Left ventricle myocardium inferior (tissue), 1 donor: ENCODE results near the gene PLBD2. TPM values are rescaled to one million over a fixed set of nuclear protein-coding genes. Genes with fewer than 3 reads are reported as not detected.

Experiments
- DNase-seq: peaks from one replicate; pipeline ENCODE4 v3.0.0-alpha.2; 2020
- H3K27ac ChIP-seq: fragments of 200-600 bp; replicated peaks from 2 replicates; pipeline ENCODE4 v1.8.0; 2021
- H3K27me3 ChIP-seq: fragments of 200-600 bp; 2 replicates; pipeline ENCODE4 v1.8.0; 2021; ENCODE audit warnings: low read depth
- H3K36me3 ChIP-seq: fragments of 200-600 bp; 2 replicates; pipeline ENCODE4 v1.8.0; 2021
- H3K4me1 ChIP-seq: fragments of 200-600 bp; 2 replicates; pipeline ENCODE4 v1.8.0; 2021
- H3K4me3 ChIP-seq: fragments of 200-600 bp; 2 replicates; pipeline ENCODE4 v1.8.0; 2021; ENCODE audit warnings: mild to moderate bottlenecking, moderate library complexity
- H3K9me3 ChIP-seq: fragments of 200-600 bp; replicated peaks from 2 replicates; pipeline ENCODE4 v1.8.0; 2021
- CTCF ChIP-seq: fragments of 200-600 bp; IDR thresholded peaks from 2 replicates; pipeline ENCODE4 v1.8.0; 2021; ENCODE audit warnings: antibody characterized with exemption, mild to moderate bottlenecking, borderline replicate concordance
- intact Hi-C: fragments of 100-400 bp; cut with micrococcal nuclease; formaldehyde crosslinking; loops from one replicate; pipeline ENCODE4 v1.11.0; 2022
- total RNA-seq: library from RNA; stranded (reverse); fragmentation: NEBNext Ultra II Directional; extraction: Animal tissue kit (Norgen Biotek cat#: 25700); gene quantifications from one replicate; pipeline ENCODE4 v1.2.1, GENCODE V29; 2021
- donor health status: DM: no; HTN: yes; CAD: no; lungs with severe emphysema.

PLBD2 gene
- total RNA-seq, 1 donor from 2014 or later, result 28.9 TPM

GRCh38 chr12:113359939-113360748 is 1.8 kb downstream of the PLBD2 start:
- Histone ChIP-seq H3K27ac (peak overlapping the region; percentile 86), H3K4me1 (peaks cover 34% of the 10 kb centered on the region), H3K36me3 (peaks cover 7% of the 10 kb centered on the region), H3K9me3 (no peaks in the 10 kb centered on the region), H3K4me3 (peak overlapping the region; percentile 91), H3K27me3 (no peaks in the 10 kb centered on the region)
- peak; percentile 23 for DNase-seq
- intact Hi-C loops, result no loop called here
- no peak for TF ChIP-seq CTCF

- peaks cover 13% of the 10 kb centered on the region for H3K36me3 ChIP-seq
- H3K27ac ChIP-seq, result peak overlapping the region; percentile 8
- H3K27me3 ChIP-seq, result no peaks in the 10 kb centered on the region
- TF ChIP-seq CTCF, result no peak
- H3K9me3 ChIP-seq, result no peaks in the 10 kb centered on the region
- no peak for DNase-seq
- no peak overlapping the region for H3K4me3 ChIP-seq
- peaks cover 46% of the 10 kb centered on the region for H3K4me1 ChIP-seq
- intact Hi-C loops, result no loop called here
These were observed 3.4 kb downstream of the PLBD2 start for GRCh38 chr12:113361574-113362370.

- intact Hi-C loops, result no loop called here
- TF ChIP-seq CTCF, result no peak
These were observed 6.3 kb downstream of the PLBD2 start for GRCh38 chr12:113364698-113365097.

GRCh38 chr12:113365639-113366395 is 7.4 kb downstream of the PLBD2 start:
- no peak for TF ChIP-seq CTCF
- Histone ChIP-seq H3K36me3 (peaks cover 17% of the 10 kb centered on the region), H3K9me3 (no peaks in the 10 kb centered on the region), H3K27ac (peak overlapping the region; percentile 71), H3K4me1 (peaks cover 36% of the 10 kb centered on the region), H3K27me3 (no peaks in the 10 kb centered on the region), H3K4me3 (no peak overlapping the region)
- intact Hi-C loops, result no loop called here
- DNase-seq, result no peak

More at GRCh38 chr12:113364698-113365097, 6.3 kb downstream of the PLBD2 start:
- no peaks in the 10 kb centered on the region for H3K27me3 ChIP-seq
- peak overlapping the region; percentile 71 for H3K27ac ChIP-seq
- no peak for DNase-seq
- no peak overlapping the region for H3K4me3 ChIP-seq
- H3K36me3 ChIP-seq, result peaks cover 13% of the 10 kb centered on the region
- H3K9me3 ChIP-seq, result no peaks in the 10 kb centered on the region
- peaks cover 45% of the 10 kb centered on the region for H3K4me1 ChIP-seq

GRCh38 chr12:113366827-113367226 is 8.4 kb downstream of the PLBD2 start:
- intact Hi-C loops, result no loop called here

More at GRCh38 chr12:113366827-113367226, 8.4 kb downstream of the PLBD2 start:
- Histone ChIP-seq H3K9me3 (no peaks in the 10 kb centered on the region), H3K27me3 (no peaks in the 10 kb centered on the region), H3K4me1 (peaks cover 35% of the 10 kb centered on the region), H3K4me3 (no peak overlapping the region), H3K27ac (peak overlapping the region; percentile 71), H3K36me3 (peaks cover 26% of the 10 kb centered on the region)
- DNase-seq, result peak; percentile 21
- no peak for TF ChIP-seq CTCF
